ENCODE results near the gene ANKRD55. TPM values are rescaled to one million over a fixed set of nuclear protein-coding genes. Genes with fewer than 3 reads are reported as not detected.

The ANKRD55 gene
- total RNA-seq, 4 donors from 2014 or later: 0.09 TPM; not detected in 3

DNA sequence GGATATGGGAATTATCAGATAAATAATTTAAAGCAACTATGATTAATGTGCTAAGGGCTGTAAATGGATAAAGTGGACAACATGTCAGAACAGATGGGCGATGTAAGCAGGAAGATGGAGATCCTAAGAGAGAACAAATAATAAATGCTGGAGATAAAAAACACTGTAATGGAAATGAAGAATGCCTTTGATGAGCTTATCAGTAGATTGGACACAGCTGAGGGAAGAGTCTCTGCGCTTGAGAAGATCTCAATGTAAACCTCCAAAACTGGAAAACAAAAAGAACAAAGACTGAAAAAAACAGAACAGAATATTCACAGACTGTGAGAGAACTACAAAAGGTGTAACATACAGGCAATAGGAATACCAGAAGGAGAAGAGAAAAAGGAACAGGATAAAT, 102.5 kb downstream of the ANKRD55 start:
- 91% methylated on average over 2 of the region's 2 CpGs for WGBS, 2 donors
- H3K27me3 ChIP-seq: no peaks in the 10 kb centered on the region
- H3K4me3 ChIP-seq: no peak overlapping the region
- TF ChIP-seq POLR2A (IDR thresholded peaks at IDR 0.05): no peak
- TF ChIP-seq, protein P1, sequence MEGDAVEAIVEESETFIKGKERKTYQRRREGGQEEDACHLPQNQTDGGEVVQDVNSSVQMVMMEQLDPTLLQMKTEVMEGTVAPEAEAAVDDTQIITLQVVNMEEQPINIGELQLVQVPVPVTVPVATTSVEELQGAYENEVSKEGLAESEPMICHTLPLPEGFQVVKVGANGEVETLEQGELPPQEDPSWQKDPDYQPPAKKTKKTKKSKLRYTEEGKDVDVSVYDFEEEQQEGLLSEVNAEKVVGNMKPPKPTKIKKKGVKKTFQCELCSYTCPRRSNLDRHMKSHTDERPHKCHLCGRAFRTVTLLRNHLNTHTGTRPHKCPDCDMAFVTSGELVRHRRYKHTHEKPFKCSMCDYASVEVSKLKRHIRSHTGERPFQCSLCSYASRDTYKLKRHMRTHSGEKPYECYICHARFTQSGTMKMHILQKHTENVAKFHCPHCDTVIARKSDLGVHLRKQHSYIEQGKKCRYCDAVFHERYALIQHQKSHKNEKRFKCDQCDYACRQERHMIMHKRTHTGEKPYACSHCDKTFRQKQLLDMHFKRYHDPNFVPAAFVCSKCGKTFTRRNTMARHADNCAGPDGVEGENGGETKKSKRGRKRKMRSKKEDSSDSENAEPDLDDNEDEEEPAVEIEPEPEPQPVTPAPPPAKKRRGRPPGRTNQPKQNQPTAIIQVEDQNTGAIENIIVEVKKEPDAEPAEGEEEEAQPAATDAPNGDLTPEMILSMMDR (IDR thresholded peaks at IDR 0.05): no peak
- no peak for DNase-seq
- no peaks in the 10 kb centered on the region for H3K36me3 ChIP-seq
- intact Hi-C loops (cut with DNase I): no loop called here
- H3K27ac ChIP-seq: no peak overlapping the region
- H3K4me1 ChIP-seq: no peaks in the 10 kb centered on the region
- no peaks in the 10 kb centered on the region for H3K9me3 ChIP-seq

DNA sequence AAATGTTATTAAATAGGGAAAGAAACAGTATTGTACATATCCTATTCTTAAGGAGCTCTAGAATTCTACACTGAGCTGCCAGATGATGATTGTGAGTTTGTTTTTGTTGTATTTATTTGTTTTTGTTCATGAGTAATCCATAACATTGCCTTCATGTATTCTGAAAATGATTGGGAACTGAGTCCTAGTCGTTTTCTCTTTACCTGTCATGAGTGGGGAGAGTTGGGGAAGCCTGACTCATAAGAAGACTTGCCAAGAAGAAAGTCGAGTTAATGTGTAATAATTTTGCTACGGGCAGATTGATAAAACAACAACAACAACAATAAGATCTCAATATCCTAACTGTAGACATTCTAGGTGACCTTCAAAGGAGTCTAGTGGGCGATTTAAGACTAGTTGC, 103.8 kb downstream of the ANKRD55 start:
- H3K36me3 ChIP-seq: no peaks in the 10 kb centered on the region
- H3K4me3 ChIP-seq: no peak overlapping the region
- TF ChIP-seq POLR2A (IDR thresholded peaks at IDR 0.05): no peak
- TF ChIP-seq, protein P1 (IDR thresholded peaks at IDR 0.05): no peak
- H3K27me3 ChIP-seq: no peaks in the 10 kb centered on the region
- WGBS, 2 donors: 54 to 59% methylated on average over 4 of the region's 4 CpGs
- intact Hi-C loops (cut with DNase I): no loop called here
- DNase-seq: no peak
- no peak overlapping the region for H3K27ac ChIP-seq
- no peaks in the 10 kb centered on the region for H3K9me3 ChIP-seq
- H3K4me1 ChIP-seq: no peaks in the 10 kb centered on the region

DNA sequence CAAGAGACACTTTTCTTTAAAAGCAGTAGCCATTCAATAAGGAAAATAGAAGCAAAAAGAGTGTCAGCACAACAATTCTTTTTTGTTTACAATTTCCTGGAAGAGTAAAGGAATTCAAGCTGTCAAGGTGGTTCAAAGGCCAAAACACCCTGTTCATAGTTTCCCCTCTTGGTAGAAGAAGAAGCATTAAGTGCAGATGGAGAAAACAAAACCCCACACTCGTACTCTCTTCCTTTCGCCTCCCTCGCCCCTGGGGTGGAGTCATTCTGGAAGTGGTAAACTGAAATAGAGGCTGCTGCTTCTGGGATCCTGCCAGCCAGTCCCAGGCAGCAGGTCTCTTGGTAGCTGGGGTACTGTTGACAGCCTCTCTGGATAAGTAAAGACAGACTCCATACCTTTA, 105.0 kb downstream of the ANKRD55 start:
- no peak overlapping the region for H3K4me3 ChIP-seq
- no peaks in the 10 kb centered on the region for H3K27me3 ChIP-seq
- intact Hi-C loops (cut with DNase I): no loop called here
- 46 to 60% methylated on average over 3 of the region's 3 CpGs for whole genome bisulfite sequencing, 2 donors
- no peak overlapping the region for H3K27ac ChIP-seq
- no peak for DNase-seq
- H3K36me3 ChIP-seq: no peaks in the 10 kb centered on the region
- H3K4me1 ChIP-seq: peaks cover 0 to 9% (median 0%) of the 10 kb centered on the region in 3 donors
- no peaks in the 10 kb centered on the region for H3K9me3 ChIP-seq
- no peak for TF ChIP-seq POLR2A (IDR thresholded peaks at IDR 0.05)
- TF ChIP-seq, protein P1 (IDR thresholded peaks at IDR 0.05): no peak

DNA sequence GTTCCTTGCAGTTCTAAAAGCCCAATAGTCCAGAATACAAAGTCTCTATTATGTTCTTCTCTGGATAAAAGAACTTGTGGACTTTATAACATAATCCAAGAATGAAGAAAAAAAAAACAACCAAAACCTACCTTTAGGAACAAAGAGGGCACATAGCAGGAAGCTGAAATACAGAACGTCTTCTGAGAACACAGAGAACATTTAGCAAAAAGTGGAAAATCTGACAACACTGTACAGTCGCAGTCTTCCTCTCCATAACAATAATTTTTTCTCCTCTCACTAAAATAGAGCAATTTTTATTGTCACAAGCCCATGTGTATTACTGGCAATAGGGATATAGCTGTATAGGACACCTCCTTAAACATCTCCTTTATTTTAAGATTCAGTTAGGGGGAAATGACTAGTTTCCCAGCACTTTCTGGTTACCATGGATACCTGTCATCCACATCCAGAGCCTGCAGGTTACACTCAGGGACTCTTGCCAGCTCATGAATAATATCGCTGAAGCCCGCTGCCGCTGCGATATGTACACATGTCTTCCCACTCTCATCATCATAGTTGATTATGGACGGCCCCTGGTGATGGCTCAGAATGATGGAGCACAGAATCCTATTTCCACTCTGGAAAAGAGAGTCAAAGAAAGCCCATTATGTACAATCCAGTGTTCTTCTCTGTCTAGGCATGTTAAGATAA, 106.5 kb downstream of the ANKRD55 start:
- 54 to 71% methylated on average over 3 to 7 of the region's 7 CpGs for WGBS, 2 donors

More for the DNA sequence above, 106.5 kb downstream of the ANKRD55 start:
- Histone ChIP-seq H3K27me3 (no peaks in the 10 kb centered on the region), H3K36me3 (no peaks in the 10 kb centered on the region), H3K4me3 (no peak overlapping the region), H3K4me1 (peaks cover 0 to 11% (median 0%) of the 10 kb centered on the region in 3 donors), H3K9me3 (no peaks in the 10 kb centered on the region), H3K27ac (no peak overlapping the region)
- DNase-seq: no peak
- TF ChIP-seq, protein P1 (IDR thresholded peaks at IDR 0.05): no peak
- no peak for TF ChIP-seq POLR2A (IDR thresholded peaks at IDR 0.05)
- intact Hi-C loops (cut with DNase I): no loop called here
